Panc1 (cell line): Measurements from ENCODE around the gene AGBL5. TPM values are rescaled to one million over a fixed set of nuclear protein-coding genes. Genes with fewer than 3 reads are reported as not detected.

Experiments
- ATAC-seq: fragments of 200-7000 bp; cut with Tn5 transposase; 2 replicates; pipeline ENCODE4 v1.9.1; 2020; ENCODE audit warnings: mild to moderate bottlenecking, moderate library complexity
- BruUV-seq: library from RNA; stranded (reverse); fragments of 400-500 nt; replicated peaks from 2 replicates; lab custom pipeline; 2021; lab: Mats Ljungman, UMichigan
- CTCF ChIA-PET: fragments of 300-600 bp; sonication (Branson Sonifier 250); formaldehyde crosslinking; loops from one replicate; lab custom pipeline; 2022; ENCODE audit warnings: antibody characterized with exemption; lab: Charles Lee
- POLR2A ChIA-PET: fragments of 300-600 bp; sonication (Branson Sonifier 250); formaldehyde crosslinking; loops from one replicate; lab custom pipeline; 2022; ENCODE audit warnings: antibody characterized with exemption; lab: Charles Lee
- DNase-seq: peaks from one replicate; pipeline ENCODE4 v3.0.0-alpha.2; 2010; ENCODE audit warnings: low read depth, low spot score
- H3K27ac ChIP-seq: 2 replicates; pipeline ENCODE4 v1.5.1; 2011; ENCODE audit warnings: mild to moderate bottlenecking, low read length, inconsistent platforms
- H3K27me3 ChIP-seq: fragments of 200-500 bp; sonication (Bioruptor generic); 2 replicates; pipeline ENCODE4 v1.6.0; 2014; ENCODE audit warnings: low read length, inconsistent platforms; ENCODE audit not compliant: control insufficient read depth, insufficient read depth
- H3K36me3 ChIP-seq: fragments of 200-500 bp; sonication (Bioruptor generic); 2 replicates; pipeline ENCODE4 v1.5.1; 2014; ENCODE audit warnings: inconsistent platforms, mild to moderate bottlenecking, low read length, moderate library complexity; ENCODE audit not compliant: control insufficient read depth, insufficient read depth
- H3K4me1 ChIP-seq: 2 replicates; pipeline ENCODE4 v1.5.1; 2011; ENCODE audit warnings: inconsistent platforms, mild to moderate bottlenecking, low read length, moderate library complexity; ENCODE audit not compliant: control insufficient read depth, insufficient read depth
- H3K4me3 ChIP-seq, 2 experiments: 2 replicates each; pipeline ENCODE4 v1.5.1; 2011 to 2012; ENCODE audit warnings: low read depth in 2 of 2, low read length in 2 of 2, mild to moderate bottlenecking in 2 of 2, inconsistent platforms in 1 of 2, moderate library complexity in 1 of 2
- H3K9me3 ChIP-seq: fragments of 200-500 bp; sonication (Bioruptor generic); 2 replicates; pipeline ENCODE4 v1.5.1; 2014; ENCODE audit warnings: low read depth, mild to moderate bottlenecking, inconsistent platforms, low read length, moderate library complexity; ENCODE audit not compliant: control insufficient read depth, insufficient read depth
- CTCF ChIP-seq: fragments of 450-650 bp; IDR thresholded peaks from 2 replicates; pipeline ENCODE4 v1.5.1; 2017; ENCODE audit warnings: mild to moderate bottlenecking
- POLR2AphosphoS5 ChIP-seq: IDR thresholded peaks from 2 replicates; pipeline ENCODE4 v1.6.1; 2012; ENCODE audit warnings: mild to moderate bottlenecking, low read depth, low read length, moderate library complexity
- REST ChIP-seq, 2 experiments: IDR thresholded peaks; 2 replicates each; pipeline ENCODE4 v1.6.1; 2011 to 2012; ENCODE audit warnings: low read depth in 2 of 2, control low read depth in 1 of 2, low read length in 1 of 2, mild to moderate bottlenecking in 1 of 2, moderate library complexity in 1 of 2; ENCODE audit not compliant: insufficient read depth in 1 of 2
- SIN3A ChIP-seq: IDR thresholded peaks from 2 replicates; pipeline ENCODE4 v1.6.1; 2012; ENCODE audit warnings: low read depth, mild to moderate bottlenecking, low read length, moderate library complexity, borderline replicate concordance; ENCODE audit not compliant: insufficient read depth
- TCF7L2 ChIP-seq: IDR thresholded peaks from 2 replicates; pipeline ENCODE4 v1.6.1; 2011; ENCODE audit warnings: mild to moderate bottlenecking, low read depth, low read length, inconsistent platforms
- in situ Hi-C: cut with HindIII; loops from 2 replicates; pipeline ENCODE4 v1.10.0; 2016; ENCODE audit warnings: low sequenced_read_pairs, low pct_unique_long_range_greater_than_20kb
- intact Hi-C: fragments of 100-400 bp; cut with micrococcal nuclease; formaldehyde crosslinking; loops from one replicate; pipeline ENCODE4 v1.10.0; 2022; ENCODE audit not compliant: unreplicated experiment
- total RNA-seq: library from RNA; stranded (reverse); gene quantifications from one replicate; pipeline ENCODE4 v1.2.1, GENCODE V29; 2021; ENCODE audit not compliant: unreplicated experiment

Gene AGBL5
- total RNA-seq, 1 experiment from 2014 or later = 55.6 TPM

- BruUV-seq = no TSS peak
- no peak overlapping the region for H3K27ac ChIP-seq
- in situ Hi-C loops (no loop called here), intact Hi-C loops (loop anchor here (10.0 kb wide), 1 partner anchor 118 kb away; no protein-coding TSS in a partner anchor)
- H3K36me3 ChIP-seq = no peaks in the 10 kb centered on the region
- peaks cover 7% of the 10 kb centered on the region for H3K4me1 ChIP-seq
- TF ChIP-seq CTCF (no peak), POLR2AphosphoS5 (no peak), SIN3A (no peak), REST (IDR thresholded peaks at IDR 0.05; ENCODE audit: insufficient read depth in 1 of 2, low read depth in 2 of 2, low read length in 1 of 2) (no peak)
- no peaks in the 10 kb centered on the region for H3K9me3 ChIP-seq
- no peak overlapping the region for H3K4me3 ChIP-seq
- ChIA-PET POLR2A (no interaction called here), CTCF (no interaction called here)
- no peaks in the 10 kb centered on the region for H3K27me3 ChIP-seq
- ATAC-seq (no peak), DNase-seq (no peak)
Observed at GRCh38 chr2:27082773-27083409, 31.4 kb downstream of the AGBL5 start.

GRCh38 chr2:27083410-27084296, 32.2 kb downstream of the AGBL5 start:
- no peak for DNase-seq
- Histone ChIP-seq H3K36me3 (no peaks in the 10 kb centered on the region), H3K4me3 (no peak overlapping the region), H3K4me1 (peaks cover 7% of the 10 kb centered on the region), H3K27ac (no peak overlapping the region), H3K9me3 (no peaks in the 10 kb centered on the region), H3K27me3 (no peaks in the 10 kb centered on the region)
- BruUV-seq = no TSS peak
- intact Hi-C loops = loop anchor here (10.0 kb wide), 1 partner anchor 119 kb away; no protein-coding TSS in a partner anchor
- no peak for ATAC-seq
- in situ Hi-C loops = no loop called here
- no peak for TF ChIP-seq POLR2AphosphoS5
- no peak for TF ChIP-seq TCF7L2
- TF ChIP-seq CTCF = no peak
- TF ChIP-seq SIN3A = no peak
- no peak for TF ChIP-seq REST (IDR thresholded peaks at IDR 0.05; ENCODE audit: insufficient read depth in 1 of 2, low read depth in 2 of 2, low read length in 1 of 2)
- CTCF ChIA-PET = no interaction called here
- POLR2A ChIA-PET = no interaction called here
